Measurements from ENCODE around the gene CLEC3A. TPM values are rescaled to one million over a fixed set of nuclear protein-coding genes. Genes with fewer than 3 reads are reported as not detected.

Gene CLEC3A
- total RNA-seq (ENCODE audit: low replicate concordance), result not detected in 2 replicates

GRCh38 chr16:78022347-78023060 lies at the start of gene CLEC3A:
CLEC3A (plus strand) TSS chr16:78022548; CDS start chr16:78022627, 79 bp downstream.
- Mint-ChIP-seq H3K4me3 (no peak within 1 kb of the TSS), H3K9me3 (no peaks in the 10 kb centered on the region), H3K36me3 (no peaks in the 10 kb centered on the region), H3K4me1 (peaks cover 11% of the 10 kb centered on the region), H3K27me3 (ENCODE audit: insufficient read depth, low read depth) (no peaks in the 10 kb centered on the region), H3K27ac (no peak within 1 kb of the TSS)
- Histone ChIP-seq H2AFZ (replicated peaks) (no peak within 1 kb of the TSS), H3K4me1 (peaks cover 6% of the 10 kb centered on the region), H3K79me2 (ENCODE audit: low read depth) (no peaks in the 10 kb centered on the region), H3K9ac (no peak within 1 kb of the TSS), H3K9me3 (ENCODE audit: low read depth) (no peaks in the 10 kb centered on the region), H4K20me1 (ENCODE audit: low read depth) (no peaks in the 10 kb centered on the region), H3K4me2 (no peak within 1 kb of the TSS), H3K27ac (no peak within 1 kb of the TSS), H3K36me3 (no peaks in the 10 kb centered on the region), H3K4me3 (no peak within 1 kb of the TSS), H3F3A (ENCODE audit: low read depth) (no peaks in the 10 kb centered on the region), H3K27me3 (no peaks in the 10 kb centered on the region)
- TF ChIP-seq CTCF (IDR thresholded peaks at IDR 0.05), result no peak
- no peak for TF ChIP-seq EZH2phosphoT487 (IDR thresholded peaks at IDR 0.05)
- no peak for TF ChIP-seq EZH2 (IDR thresholded peaks at IDR 0.05)
- peak; percentile 31 for DNase-seq (ENCODE audit: low spot score)

- Histone ChIP-seq H3K4me3 (no peak overlapping the region), H3F3A (ENCODE audit: low read depth) (peaks cover 4% of the 10 kb centered on the region), H3K4me2 (no peak overlapping the region), H3K27ac (no peak overlapping the region), H3K9me3 (ENCODE audit: low read depth) (no peaks in the 10 kb centered on the region), H4K20me1 (ENCODE audit: low read depth) (no peaks in the 10 kb centered on the region), H2AFZ (replicated peaks) (no peak overlapping the region), H3K4me1 (peaks cover 16% of the 10 kb centered on the region), H3K27me3 (no peaks in the 10 kb centered on the region), H3K9ac (no peak overlapping the region), H3K79me2 (ENCODE audit: low read depth) (no peaks in the 10 kb centered on the region), H3K36me3 (no peaks in the 10 kb centered on the region)
- Mint-ChIP-seq H3K4me1 (peaks cover 22% of the 10 kb centered on the region), H3K27ac (no peak overlapping the region), H3K27me3 (ENCODE audit: insufficient read depth, low read depth) (no peaks in the 10 kb centered on the region), H3K4me3 (no peak overlapping the region), H3K36me3 (peaks cover 19% of the 10 kb centered on the region), H3K9me3 (no peaks in the 10 kb centered on the region)
- TF ChIP-seq EZH2 (IDR thresholded peaks at IDR 0.05), result no peak
- TF ChIP-seq CTCF (IDR thresholded peaks at IDR 0.05), result no peak
- TF ChIP-seq EZH2phosphoT487 (IDR thresholded peaks at IDR 0.05), result no peak
- DNase-seq (ENCODE audit: low spot score), result peak; percentile 63
Observed at GRCh38 chr16:77974883-77975282, 47.5 kb upstream of the CLEC3A start.

- DNase-seq (ENCODE audit: low spot score), result no peak
- H4K20me1 ChIP-seq (ENCODE audit: low read depth), result no peaks in the 10 kb centered on the region
- peaks cover 13% of the 10 kb centered on the region for H3K4me1 ChIP-seq
- Mint-ChIP-seq H3K4me1 (peaks cover 12% of the 10 kb centered on the region), H3K9me3 (no peaks in the 10 kb centered on the region), H3K27ac (no peak overlapping the region), H3K36me3 (peaks cover 19% of the 10 kb centered on the region), H3K4me3 (no peak overlapping the region), H3K27me3 (ENCODE audit: insufficient read depth, low read depth) (no peaks in the 10 kb centered on the region)
- H3K79me2 ChIP-seq (ENCODE audit: low read depth), result no peaks in the 10 kb centered on the region
- TF ChIP-seq CTCF (IDR thresholded peaks at IDR 0.05) (no peak), EZH2 (IDR thresholded peaks at IDR 0.05) (no peak), EZH2phosphoT487 (IDR thresholded peaks at IDR 0.05) (no peak)
- H3K36me3 ChIP-seq, result no peaks in the 10 kb centered on the region
- H3K9me3 ChIP-seq (ENCODE audit: low read depth), result no peaks in the 10 kb centered on the region
- no peak overlapping the region for H3K27ac ChIP-seq
- peaks cover 4% of the 10 kb centered on the region for H3F3A ChIP-seq (ENCODE audit: low read depth)
- H3K27me3 ChIP-seq, result no peaks in the 10 kb centered on the region
- H3K4me2 ChIP-seq, result no peak overlapping the region
- H2AFZ ChIP-seq (replicated peaks), result no peak overlapping the region
- H3K9ac ChIP-seq, result no peak overlapping the region
- H3K4me3 ChIP-seq, result no peak overlapping the region
Observed at GRCh38 chr16:77975942-77976341, 46.4 kb upstream of the CLEC3A start.

Data from neural progenitor cell (in vitro differentiated cells).